HEK293T (cell line): ENCODE data around the gene TRIM29.

Experiments used
- CTCF ChIA-PET: fragments of 350-600 bp; formaldehyde crosslinking; extraction: SDS; loops from one replicate; lab custom pipeline; 2021; ENCODE audit warnings: antibody characterized with exemption, inconsistent platforms; lab: Yijun Ruan, JAX
- POLR2A ChIA-PET: fragments of 350-600 bp; formaldehyde crosslinking; extraction: SDS; loops from one replicate; lab custom pipeline; 2020; ENCODE audit warnings: antibody characterized with exemption, inconsistent platforms; lab: Yijun Ruan, JAX
- DNase-seq: peaks from one replicate; pipeline ENCODE4 v3.0.0; 2012; ENCODE audit warnings: mixed read lengths; ENCODE audit errors: extremely low spot score
- ARNT ChIP-seq: fragments of 450-650 bp; IDR thresholded peaks from 2 replicates; pipeline ENCODE4 v1.6.1; 2017; ENCODE audit warnings: mild to moderate bottlenecking
- BHLHE40 ChIP-seq: fragments of 450-650 bp; IDR thresholded peaks from 2 replicates; pipeline ENCODE4 v1.6.1; 2016; ENCODE audit warnings: mild to moderate bottlenecking, moderate library complexity, borderline replicate concordance
- CTBP1 ChIP-seq: fragments of 450-650 bp; IDR thresholded peaks from 2 replicates; pipeline ENCODE4 v1.6.1; 2016; ENCODE audit warnings: borderline replicate concordance
- ELF4 ChIP-seq: fragments of 450-650 bp; IDR thresholded peaks from 2 replicates; pipeline ENCODE4 v1.6.1; 2017; ENCODE audit warnings: antibody characterized with exemption
- FOXA1 ChIP-seq: fragments of 450-650 bp; IDR thresholded peaks from 2 replicates; pipeline ENCODE4 v1.6.1; 2016; ENCODE audit warnings: mild to moderate bottlenecking
- FOXK2 ChIP-seq: fragments of 450-650 bp; IDR thresholded peaks from 2 replicates; pipeline ENCODE4 v1.6.1; 2016; ENCODE audit warnings: mild to moderate bottlenecking
- FOXM1 ChIP-seq: fragments of 450-650 bp; IDR thresholded peaks from 2 replicates; pipeline ENCODE4 v1.6.1; 2017; ENCODE audit warnings: mild to moderate bottlenecking, borderline replicate concordance
- HDGF ChIP-seq: fragments of 450-650 bp; IDR thresholded peaks from 2 replicates; pipeline ENCODE4 v1.6.1; 2017; ENCODE audit warnings: antibody characterized with exemption, borderline replicate concordance
- L3MBTL2 ChIP-seq: fragments of 450-650 bp; conservative IDR thresholded peaks from 2 replicates; pipeline ENCODE4 v1.6.1; 2016; ENCODE audit warnings: mild to moderate bottlenecking
- LEF1 ChIP-seq: fragments of 450-650 bp; IDR thresholded peaks from 2 replicates; pipeline ENCODE4 v1.6.1; 2017; ENCODE audit warnings: mild to moderate bottlenecking, borderline replicate concordance
- NFRKB ChIP-seq: fragments of 450-650 bp; IDR thresholded peaks from 2 replicates; pipeline ENCODE4 v1.6.1; 2016; ENCODE audit warnings: mild to moderate bottlenecking, moderate library complexity
- SP1 ChIP-seq: fragments of 450-650 bp; IDR thresholded peaks from 2 replicates; pipeline ENCODE4 v1.6.1; 2017
- SUZ12 ChIP-seq: fragments of 450-650 bp; IDR thresholded peaks from 2 replicates; pipeline ENCODE4 v1.6.1; 2016; ENCODE audit warnings: mild to moderate bottlenecking
- TARDBP ChIP-seq: fragments of 450-650 bp; IDR thresholded peaks from 2 replicates; pipeline ENCODE4 v1.6.1; 2016
- ZNF384 ChIP-seq: fragments of 450-650 bp; IDR thresholded peaks from 2 replicates; pipeline ENCODE4 v1.6.1; 2016
- TF ChIP-seq, protein P1 (sequence below): fragments of 450-650 bp; IDR thresholded peaks from 2 replicates; pipeline ENCODE4 v1.6.1; 2016

The TRIM29 gene

DNA sequence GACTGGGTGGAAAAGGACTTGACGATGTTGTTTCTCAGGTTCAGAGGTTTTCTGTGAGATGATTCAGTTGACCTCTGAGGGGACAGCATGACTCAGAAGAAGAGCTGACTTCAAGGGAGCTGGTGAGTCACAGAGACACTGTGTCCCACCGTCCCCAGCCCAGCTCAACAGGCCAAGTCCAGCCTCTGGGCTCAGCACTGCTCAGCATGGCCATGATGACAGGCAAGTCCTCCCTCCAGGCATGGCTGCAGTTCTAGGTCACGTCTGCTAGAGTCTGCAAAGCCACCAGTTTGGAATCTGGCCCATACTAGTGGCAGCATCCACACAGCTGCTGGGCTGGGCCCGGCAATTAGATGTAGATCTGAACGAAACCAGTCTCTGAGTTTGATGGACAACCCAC, 12.9 kb downstream of the TRIM29 start:
- ChIA-PET POLR2A (no interaction called here), CTCF (no interaction called here)
- no peak for DNase-seq
- TF ChIP-seq FOXM1 (no peak), BHLHE40 (no peak), ELF4 (no peak), L3MBTL2 (no peak), CTBP1 (no peak), SUZ12 (no peak), FOXK2 (no peak), HDGF (no peak), NFRKB (no peak), ZNF384 (no peak), ARNT (no peak), LEF1 (no peak)
- TF ChIP-seq, protein P1, sequence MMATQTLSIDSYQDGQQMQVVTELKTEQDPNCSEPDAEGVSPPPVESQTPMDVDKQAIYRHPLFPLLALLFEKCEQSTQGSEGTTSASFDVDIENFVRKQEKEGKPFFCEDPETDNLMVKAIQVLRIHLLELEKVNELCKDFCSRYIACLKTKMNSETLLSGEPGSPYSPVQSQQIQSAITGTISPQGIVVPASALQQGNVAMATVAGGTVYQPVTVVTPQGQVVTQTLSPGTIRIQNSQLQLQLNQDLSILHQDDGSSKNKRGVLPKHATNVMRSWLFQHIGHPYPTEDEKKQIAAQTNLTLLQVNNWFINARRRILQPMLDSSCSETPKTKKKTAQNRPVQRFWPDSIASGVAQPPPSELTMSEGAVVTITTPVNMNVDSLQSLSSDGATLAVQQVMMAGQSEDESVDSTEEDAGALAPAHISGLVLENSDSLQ = no peak

DNA sequence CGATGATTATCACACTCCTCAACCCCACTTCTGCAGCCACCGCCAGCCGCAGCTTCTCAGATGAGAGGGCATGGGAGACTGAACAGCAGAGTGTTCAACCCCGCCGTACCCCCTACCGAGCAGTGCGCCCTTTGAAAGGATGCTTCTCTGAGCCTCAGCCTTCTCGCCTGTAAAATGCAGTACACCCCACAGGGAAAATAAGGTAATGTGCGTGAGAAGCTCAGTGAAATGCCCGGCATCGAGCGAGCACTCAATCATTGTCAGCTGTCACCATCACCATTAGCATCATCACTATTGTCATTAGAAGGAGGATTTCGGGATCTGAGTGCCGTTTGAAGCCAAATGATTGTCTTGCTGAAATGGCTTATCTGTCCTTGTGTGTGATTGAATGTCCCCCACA, 13.6 kb downstream of the TRIM29 start:
- CTCF ChIA-PET = no interaction called here
- no peak for TF ChIP-seq NFRKB
- TF ChIP-seq, protein P1 = peak; percentile 68
- DNase-seq = no peak
- POLR2A ChIA-PET = no interaction called here

DNA sequence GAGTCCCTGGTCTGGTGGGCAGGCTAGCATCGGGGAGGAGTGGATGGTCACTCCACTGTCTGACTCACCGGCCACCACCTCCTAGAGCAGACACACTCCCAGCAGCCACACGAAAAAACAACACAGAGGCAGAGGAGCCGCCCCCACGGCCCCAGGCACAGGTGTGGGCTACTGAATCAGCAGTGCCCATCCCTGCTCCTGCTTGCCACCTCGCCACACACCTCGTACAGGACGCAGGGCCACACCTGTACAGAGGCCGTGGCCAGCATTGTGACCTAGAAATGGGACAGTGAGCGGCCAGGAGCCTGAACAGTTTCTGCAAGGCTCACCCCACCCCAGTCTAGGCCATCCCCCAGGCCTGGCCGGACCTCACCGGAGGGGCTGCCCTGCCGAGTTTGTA, 14.0 kb downstream of the TRIM29 start:
- CTCF ChIA-PET = no interaction called here
- no peak for TF ChIP-seq BHLHE40
- no peak for TF ChIP-seq TARDBP
- no peak for DNase-seq
- POLR2A ChIA-PET = no interaction called here

DNA sequence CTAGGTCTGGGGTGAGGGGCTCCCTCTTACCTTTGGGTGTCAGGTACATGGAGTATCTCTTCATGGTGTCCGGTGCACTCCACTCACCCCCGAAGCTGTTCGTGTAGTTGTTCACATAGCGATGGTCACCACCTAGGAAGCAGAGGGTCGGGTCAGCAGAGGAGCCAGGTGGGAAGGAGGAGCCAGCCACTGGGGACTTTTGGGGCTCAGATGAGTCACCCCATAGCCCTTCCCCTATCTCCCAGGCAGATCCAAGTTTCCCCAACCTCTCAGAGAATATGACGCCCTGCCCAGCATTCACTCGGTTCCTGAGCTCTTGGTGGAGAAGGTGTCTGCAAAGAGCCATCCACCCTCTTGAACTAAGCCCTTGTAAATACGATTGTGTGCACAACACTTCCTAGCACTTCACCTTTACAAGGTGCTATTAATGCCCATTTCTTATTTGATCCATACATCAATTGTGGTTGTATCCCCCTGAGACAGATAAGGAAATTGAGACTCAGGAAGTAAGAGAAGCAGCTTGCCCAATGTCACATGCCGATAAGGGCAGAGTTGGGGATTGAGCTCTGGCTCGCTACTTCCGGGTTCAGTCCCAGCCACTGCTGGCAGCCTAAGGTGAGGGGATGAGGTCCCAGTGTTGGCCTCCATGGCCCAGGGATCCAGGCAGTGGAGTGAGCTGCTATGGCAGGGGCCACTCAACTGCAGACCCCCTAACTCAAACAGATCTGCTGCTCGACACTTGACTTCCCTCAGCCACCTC, 14.8 kb downstream of the TRIM29 start:
- ChIA-PET CTCF (no interaction called here), POLR2A (no interaction called here)
- DNase-seq = no peak
- TF ChIP-seq, protein P1 = no peak
- TF ChIP-seq SP1 = no peak
- TF ChIP-seq TARDBP = no peak
- TF ChIP-seq ELF4 = no peak

DNA sequence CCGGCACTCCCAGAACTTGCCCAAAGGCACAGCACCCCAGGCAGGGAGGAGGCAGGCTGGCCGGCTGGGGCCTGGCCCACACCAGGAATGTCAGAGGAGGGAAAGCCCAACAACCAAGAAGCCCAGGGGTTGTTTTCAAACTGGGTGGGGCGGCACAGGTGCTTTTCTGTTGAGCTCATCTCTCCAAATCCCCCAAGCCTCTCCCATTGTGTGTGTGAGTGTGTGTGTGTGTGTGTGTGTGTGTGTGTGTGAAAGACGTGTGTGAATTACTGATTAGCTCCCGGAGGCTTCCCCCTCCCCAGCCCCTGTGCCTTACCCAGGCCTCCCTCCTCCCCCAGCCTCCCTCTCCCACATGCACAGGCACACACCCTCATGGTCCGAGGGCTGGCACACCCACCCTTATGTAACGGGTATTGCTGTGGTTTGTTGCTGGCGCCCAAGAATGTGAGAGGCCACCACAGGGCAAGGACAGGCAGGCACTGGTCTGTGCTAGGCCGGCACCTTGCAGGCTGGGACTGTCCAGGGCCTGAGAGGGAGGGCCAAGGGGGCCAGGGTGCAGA, 15.9 kb downstream of the TRIM29 start:
- no peak for DNase-seq
- TF ChIP-seq FOXM1 (no peak), SP1 (no peak), L3MBTL2 (no peak), FOXA1 (no peak), BHLHE40 (no peak), ZNF384 (no peak), NFRKB (no peak), HDGF (no peak), TARDBP (no peak), SUZ12 (no peak), FOXK2 (no peak), ARNT (no peak), CTBP1 (no peak), LEF1 (no peak), ELF4 (no peak)
- TF ChIP-seq, protein P1 = no peak
- POLR2A ChIA-PET = no interaction called here
- CTCF ChIA-PET = interaction anchor here (1.0 kb wide), 1 partner anchor 480 kb away, joined by 3 read pairs; no protein-coding TSS in a partner anchor

DNA sequence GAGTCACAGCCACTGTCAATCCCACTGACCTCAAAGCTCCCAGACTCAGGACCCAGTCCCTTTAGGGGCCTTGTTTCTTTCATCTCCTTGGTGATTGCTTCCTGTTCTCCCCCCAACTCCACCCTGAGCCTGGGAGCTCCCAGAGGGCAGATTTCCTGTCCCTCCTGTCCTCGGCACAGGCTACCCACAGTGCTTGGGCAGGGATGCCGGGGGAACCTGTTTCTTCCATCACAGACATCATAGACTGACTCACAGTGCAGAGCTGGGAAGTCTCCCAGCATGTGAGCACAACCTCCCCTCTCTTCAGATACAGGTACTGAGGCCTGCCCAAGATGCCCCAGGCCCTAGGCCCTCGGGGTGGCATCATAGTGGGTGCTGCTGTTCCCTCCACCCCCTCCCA, 16.6 kb downstream of the TRIM29 start:
- POLR2A ChIA-PET = no interaction called here

More for the DNA sequence above, 16.6 kb downstream of the TRIM29 start:
- CTCF ChIA-PET = interaction anchor here (1.0 kb wide), 1 partner anchor 479 kb away, joined by 3 read pairs; no protein-coding TSS in a partner anchor
- no peak for DNase-seq
- TF ChIP-seq CTBP1 = no peak
- TF ChIP-seq ARNT = no peak
